GM10266 (cell line): ENCODE results near the gene NUDCD3.

Source experiments
- DNase-seq: peaks from one replicate; pipeline ENCODE4 v3.0.0; 2012; ENCODE audit errors: extremely low spot score
- TF ChIP-seq, protein P1 (sequence below): IDR thresholded peaks from 2 replicates; pipeline ENCODE4 v1.5.1; 2012; ENCODE audit warnings: mild to moderate bottlenecking, low read depth; ENCODE audit not compliant: control insufficient read depth, insufficient read depth; ENCODE audit errors: missing control alignments

NUDCD3 gene

DNA sequence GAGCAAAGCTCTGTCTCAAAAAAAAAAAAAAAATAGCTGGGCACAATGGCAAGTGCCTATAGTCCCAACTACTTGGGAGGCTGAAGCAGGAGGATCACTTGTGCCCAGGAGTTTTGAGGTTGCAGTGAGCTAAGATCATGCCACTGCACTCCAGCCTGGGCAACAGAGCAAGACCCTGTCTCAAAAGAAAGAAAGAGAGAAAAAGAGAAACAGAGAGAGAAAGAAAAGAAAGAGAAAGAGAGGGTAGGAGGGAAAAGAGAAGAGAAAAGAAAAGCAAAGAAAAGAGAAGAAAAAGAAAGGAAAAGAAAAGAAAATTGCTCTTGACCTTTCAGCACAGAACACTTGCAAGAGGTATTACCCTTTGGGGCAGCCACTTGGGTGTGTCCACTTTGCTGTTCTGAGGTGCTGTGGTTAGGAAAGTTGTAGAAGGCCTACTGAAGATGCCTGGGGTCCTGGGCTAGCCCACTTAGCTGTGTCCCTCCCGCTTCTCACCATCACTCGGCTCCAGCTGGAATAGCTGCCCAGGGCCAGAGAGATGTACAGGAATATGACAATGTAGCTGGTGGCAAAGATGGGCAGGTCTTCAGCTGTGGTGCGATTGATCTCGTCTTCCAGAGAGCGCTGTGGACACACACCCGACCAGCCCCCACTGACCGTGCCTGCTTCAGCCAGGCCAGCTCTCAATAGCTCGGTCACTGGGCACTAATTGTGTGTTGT lies 45.0 kb upstream of the NUDCD3 start:
- TF ChIP-seq, protein P1, sequence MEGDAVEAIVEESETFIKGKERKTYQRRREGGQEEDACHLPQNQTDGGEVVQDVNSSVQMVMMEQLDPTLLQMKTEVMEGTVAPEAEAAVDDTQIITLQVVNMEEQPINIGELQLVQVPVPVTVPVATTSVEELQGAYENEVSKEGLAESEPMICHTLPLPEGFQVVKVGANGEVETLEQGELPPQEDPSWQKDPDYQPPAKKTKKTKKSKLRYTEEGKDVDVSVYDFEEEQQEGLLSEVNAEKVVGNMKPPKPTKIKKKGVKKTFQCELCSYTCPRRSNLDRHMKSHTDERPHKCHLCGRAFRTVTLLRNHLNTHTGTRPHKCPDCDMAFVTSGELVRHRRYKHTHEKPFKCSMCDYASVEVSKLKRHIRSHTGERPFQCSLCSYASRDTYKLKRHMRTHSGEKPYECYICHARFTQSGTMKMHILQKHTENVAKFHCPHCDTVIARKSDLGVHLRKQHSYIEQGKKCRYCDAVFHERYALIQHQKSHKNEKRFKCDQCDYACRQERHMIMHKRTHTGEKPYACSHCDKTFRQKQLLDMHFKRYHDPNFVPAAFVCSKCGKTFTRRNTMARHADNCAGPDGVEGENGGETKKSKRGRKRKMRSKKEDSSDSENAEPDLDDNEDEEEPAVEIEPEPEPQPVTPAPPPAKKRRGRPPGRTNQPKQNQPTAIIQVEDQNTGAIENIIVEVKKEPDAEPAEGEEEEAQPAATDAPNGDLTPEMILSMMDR, result no peak
- DNase-seq, result no peak

DNA sequence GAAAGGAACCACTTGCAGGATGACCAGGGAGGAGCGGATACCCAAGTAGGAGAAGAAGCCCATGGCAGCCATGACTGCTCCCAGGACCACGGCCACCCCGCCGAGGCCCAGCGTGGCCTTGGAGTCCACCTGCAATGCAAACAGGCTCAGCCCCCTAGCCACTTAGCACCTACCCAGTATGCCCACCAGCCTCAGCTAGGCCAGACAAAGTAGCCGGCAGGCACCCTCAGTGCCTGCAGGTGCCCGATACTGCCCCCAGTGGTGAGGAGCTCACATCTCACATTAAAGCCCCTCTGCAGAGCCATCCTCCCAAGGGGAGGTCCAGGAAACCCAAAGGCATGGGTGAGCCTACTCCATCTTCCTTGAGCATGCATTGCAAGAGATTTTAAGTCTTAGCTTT lies 44.0 kb upstream of the NUDCD3 start:
- TF ChIP-seq, protein P1, result peak; percentile 58
- peak; percentile 80 for DNase-seq

DNA sequence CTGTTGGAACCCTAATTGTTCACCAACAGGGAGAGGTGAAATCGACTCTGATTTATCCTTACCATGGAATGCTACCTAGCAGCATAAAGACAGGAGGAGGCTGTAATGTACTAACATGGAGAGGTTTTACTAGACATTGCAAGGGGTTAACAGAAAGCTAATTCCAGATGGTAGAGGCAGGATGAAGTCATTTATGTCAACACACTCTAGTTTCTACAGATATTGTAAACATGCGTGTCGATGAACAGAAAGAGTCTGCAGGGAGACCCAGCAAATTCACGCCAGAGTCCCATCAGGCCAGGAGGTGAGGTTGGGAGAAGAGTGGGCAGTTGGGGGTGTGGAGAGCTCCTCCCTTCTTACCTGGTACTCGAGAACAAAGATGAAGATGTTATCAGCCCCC lies 43.6 kb upstream of the NUDCD3 start:
- TF ChIP-seq, protein P1, result no peak

DNA sequence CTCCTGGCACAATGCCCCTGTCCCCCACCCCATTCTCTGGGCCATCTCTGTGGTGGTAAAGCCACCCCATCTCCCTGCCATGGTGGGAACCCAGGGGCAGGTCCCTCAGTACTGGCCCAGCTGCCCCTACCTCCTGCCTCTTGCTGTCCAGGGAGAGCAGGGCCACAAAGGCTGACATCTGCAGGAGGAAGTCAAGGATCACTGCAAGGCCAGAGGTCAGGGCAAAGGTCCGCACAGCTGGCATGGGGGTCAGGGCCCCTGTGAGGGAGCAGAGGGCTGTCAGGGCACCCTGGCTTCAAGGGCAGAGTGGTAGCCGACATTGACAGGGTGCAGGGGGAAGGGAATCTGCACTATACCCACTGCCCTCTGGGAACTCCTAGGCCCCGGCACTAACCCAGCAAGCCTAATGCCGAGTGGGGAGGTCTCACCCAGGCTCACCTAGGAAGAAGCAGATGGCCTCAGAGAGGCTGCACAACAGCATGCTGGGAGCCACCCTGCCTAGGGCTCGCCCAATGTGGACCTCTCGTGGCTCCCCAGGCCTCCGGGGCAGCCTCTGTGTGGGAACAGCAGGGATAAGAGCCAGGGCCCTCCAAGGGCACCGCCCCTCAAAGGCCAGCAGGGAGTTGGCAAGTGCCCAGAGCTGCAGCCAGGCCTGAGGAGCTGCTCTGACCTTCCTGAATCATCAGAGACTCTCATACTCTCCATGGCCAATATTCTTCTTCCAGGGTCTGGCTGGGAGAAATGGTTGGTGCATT lies 43.0 kb upstream of the NUDCD3 start:
- DNase-seq, result no peak
- TF ChIP-seq, protein P1, result no peak

More for the DNA sequence above, 43.6 kb upstream of the NUDCD3 start:
- no peak for DNase-seq

DNA sequence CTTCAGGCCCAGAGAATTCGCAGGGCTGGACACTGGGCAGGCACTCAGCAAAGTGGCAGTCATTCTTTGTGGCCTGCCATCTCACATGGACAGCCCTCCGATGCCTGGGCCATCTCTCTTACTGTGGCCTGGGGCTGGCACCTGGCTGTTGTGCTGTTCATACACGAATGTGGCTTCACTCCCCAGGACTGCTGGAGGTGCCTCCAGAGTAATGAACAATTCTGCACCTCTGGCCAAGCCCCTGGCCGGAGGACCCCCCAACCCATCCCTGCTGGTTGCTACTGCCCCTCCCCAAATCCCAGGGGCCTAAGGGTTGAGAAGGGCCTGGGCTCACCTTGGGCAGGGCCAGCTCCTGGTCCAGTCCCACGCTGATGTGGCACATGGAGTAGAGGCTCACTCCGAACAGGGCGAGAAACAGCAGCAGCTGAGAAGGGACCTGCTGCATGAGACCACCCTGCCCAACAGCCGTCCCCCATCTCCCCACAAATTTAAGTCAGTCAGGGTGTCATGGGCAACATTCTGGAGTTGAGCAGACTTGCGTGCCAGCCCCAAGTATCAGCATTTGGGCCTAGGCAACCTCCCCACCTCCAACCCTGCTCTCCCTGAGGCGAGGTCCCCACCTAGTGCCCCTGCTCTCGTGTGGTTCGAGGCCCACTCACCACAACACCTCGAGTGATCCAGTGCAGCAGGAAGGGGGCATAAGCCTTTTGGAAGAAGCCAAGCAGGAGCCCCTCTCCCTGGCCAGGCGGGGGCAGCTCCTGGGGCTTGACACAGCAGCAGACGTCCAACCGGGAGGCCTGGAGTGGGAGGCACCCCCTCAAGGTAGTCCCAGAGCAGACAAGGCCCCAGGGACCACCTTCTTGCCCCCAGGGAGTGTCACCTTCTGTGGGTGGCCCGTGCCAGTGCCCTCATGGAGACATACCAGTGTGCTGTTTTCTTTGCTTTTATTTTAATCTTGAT lies 41.2 kb upstream of the NUDCD3 start:
- DNase-seq, result no peak
- TF ChIP-seq, protein P1, result no peak

DNA sequence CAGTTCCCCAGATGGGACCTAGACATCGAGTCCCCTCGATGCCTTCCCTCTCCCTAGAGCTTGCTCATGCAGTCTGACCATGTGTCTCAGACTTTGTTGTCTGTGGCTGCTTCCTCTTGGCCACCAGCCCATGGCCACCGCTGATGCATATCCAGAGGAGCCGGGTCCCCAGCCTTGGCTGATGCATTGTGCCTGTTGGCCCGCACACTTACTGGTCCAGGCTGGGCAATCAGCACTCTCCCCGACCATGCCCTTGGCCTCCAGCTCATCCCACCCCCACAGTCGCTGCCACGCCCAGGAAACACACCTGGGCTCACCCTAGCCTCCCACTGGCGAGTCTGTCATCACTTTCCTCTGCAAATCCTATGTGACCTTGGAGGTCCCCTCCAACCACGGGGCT lies 40.5 kb upstream of the NUDCD3 start:
- no peak for DNase-seq
- TF ChIP-seq, protein P1, result no peak
